Stimulated activated CD4-positive, alpha-beta T cell treated with anti-CD3 and anti-CD28 coated beads, Interleukin-4, amount 100 ng/mL, for 4 hours (primary cell): ENCODE data around the gene NUDC.
"Not testable (repeated sequence)": the region's sequence is repeated elsewhere in the genome, so short reads cannot be mapped to it uniquely, and the experiment has no call there.

Source experiments
- DNase-seq, 2 experiments: peaks; one replicate each; pipeline ENCODE4 v3.0.0-alpha.2; 2020

The NUDC gene

DNA sequence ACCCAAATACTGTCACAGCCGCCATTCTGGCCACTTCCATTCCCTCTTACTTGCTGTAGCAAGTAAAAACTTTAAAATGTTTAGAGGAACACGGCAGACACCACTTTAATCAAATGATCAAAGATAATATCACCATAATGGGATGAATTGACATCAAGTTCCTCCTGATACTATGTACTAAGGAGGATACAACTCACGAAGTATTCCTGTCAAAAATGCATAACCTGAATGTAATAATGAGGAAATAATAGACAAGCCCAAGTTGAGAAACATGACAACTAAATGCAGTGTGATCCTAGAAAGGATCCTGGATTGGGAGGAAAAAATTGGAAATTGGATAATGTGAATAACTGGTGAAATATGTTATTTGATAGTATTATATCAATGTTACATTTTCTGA is 34.8 kb downstream of the NUDC start:
- DNase-seq: no peak

DNA sequence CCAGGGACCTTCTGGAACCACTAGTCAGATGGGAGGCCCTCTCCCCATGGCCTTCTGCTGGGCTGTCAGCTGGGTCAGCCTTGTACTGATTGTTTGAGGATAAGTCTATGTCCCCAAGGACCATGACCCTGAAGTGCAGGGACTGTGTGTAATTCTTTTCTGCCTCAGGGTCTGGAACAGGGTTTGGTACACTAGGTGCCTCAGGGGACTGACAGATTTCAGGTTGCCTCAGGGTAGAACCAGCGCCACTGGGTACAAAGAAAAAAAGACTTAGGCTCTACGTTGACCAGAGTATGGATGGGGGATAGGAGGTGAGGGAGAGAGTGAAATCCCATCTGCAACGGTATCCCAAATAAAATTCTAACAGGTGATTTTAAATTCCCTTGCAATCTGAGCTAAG is 35.8 kb downstream of the NUDC start:
- no peak for DNase-seq

DNA sequence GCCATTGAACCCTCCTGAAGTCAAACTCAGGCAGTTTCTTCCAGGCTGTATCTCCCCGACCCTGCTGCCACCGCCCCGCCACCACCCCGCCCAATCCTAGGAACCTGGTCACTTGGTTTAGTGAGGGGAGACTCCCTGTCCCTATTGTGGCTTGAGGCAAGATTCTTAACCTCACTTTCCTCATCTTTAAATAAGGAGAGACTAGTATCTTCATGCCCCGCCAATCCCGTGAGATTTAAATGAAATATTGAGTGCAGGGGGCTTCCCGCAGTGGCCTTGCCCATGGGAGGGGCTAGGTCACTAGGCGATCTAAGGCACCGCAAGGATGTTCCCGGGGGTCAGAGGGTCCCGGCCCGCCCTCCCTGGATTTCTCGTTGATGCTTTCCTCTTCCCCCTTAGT is 37.7 kb downstream of the NUDC start:
- DNase-seq: no peak

DNA sequence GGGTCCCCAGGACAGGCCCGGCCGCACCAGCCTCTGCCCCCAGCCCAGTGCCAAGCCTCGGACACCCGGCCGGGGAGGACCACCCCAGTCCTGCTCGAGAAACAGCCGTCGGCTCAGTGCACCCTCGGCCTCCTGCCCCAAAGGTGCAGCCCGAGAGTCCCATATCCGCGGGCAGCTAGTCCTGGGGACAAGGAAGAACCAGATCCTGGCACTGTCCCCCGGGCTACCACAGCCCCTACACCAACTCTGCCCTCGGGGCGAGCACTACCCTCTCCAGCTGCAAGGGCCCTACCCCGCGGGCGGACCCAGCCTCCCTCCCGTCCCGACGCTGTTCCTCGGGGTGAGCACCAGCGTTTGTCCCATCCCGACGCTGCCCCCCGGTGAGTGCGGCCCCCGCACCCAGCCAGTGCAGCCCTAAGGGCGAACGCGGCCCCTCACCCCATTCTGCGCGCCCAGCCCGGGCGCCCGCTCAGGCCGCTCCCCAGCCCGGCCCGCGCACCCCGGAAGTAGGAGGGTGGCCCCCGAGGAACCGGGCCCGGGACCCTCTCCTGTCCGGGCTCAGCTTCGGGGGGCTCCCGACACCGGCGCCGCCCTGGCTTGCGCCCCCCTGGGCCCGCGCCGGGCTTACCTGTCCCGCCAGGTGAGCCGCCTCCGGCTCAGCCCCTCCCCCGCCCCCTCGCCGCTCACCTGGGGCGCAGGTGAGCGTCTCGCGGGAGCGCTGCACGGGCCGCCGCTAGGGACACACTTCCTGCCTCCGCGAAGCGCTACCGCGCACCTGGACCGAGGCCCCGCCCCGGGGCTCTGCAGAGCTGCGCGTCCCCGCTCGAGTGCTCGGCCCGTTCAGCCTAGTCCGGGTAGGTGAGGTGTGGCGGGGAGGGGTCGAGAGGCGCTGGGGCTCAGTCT is 38.4 kb downstream of the NUDC start, which contains the start of gene KDF1:
Gene KDF1 (minus strand): TSS at position 747 of the 903 bp plus-strand sequence. CDS start 8,088 bp downstream, outside the sequence.
- DNase-seq: peak; percentile 28 to 45

DNA sequence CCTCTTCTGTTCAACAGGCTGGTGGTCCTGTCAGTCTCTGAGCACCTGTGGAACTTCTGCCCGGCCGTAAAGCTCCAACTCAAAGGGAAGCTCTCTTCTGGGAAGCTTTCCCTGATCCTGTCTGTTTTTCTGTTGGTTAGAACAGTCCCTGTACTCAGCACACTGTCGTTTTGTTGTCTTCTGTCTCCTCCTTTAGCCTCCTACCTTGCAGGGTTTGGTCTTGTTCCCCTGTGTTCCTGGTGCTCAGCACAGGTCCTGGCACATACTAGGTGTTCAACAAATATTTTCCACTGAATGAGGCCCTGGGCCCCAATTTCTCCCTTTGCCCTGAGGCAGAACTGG is 39.1 kb downstream of the NUDC start:
- DNase-seq: no peak

DNA sequence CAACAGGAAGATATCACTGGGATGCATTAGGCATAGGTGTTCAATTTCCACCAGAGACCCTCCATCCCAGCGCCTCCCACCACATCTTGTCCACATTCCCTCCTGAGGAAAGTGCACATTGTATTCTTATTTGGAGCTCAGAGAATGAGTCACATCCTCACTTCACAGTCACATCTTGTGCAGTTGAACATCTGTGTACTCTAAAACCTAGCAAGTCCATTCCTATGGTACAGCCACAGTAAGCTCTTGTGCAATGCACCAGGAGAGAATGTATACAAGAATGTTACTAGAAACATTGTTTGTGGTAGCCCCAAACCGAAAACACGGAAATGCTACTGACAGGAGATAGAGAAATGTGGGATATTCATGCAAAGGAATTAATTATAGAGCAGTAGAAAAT is 40.3 kb downstream of the NUDC start:
- no peak for DNase-seq

DNA sequence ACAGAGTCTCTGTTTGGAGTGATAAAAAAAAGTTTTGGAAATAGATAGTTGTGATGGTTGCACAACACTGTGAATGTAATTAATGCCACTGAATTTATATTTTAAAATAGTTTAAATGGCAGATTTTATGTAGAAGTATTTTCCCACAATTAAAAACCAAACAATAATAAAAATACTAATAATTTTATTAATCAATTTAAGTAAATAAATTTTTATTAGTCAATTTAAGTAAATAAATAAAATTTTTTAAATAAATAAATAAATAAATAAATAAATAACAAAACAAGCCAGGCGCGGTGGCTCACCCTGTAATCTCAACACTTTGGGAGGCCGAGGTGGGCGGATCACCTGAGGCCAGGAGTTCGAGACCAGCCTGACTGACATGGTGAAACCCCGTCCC is 43.7 kb downstream of the NUDC start:
- no peak for DNase-seq

DNA sequence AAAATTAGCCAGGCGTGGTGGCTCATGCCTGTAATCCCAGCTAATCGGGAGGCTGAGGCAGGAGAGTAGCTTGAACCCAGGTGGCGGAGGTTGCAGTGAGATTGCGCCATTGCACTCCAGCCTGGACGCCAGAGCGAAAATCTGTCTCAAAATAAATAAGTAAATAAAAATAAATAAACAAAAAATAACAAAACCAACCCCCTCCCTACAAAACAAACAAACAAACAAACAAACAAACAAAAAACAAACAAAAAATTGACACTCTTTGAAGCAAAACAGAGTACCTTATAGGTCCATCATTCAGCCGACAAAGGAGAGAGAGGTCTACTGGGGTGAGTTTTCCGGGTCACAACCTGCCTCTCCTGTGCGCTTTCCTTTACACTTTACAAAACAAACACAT is 44.1 kb downstream of the NUDC start:
- no peak for DNase-seq

DNA sequence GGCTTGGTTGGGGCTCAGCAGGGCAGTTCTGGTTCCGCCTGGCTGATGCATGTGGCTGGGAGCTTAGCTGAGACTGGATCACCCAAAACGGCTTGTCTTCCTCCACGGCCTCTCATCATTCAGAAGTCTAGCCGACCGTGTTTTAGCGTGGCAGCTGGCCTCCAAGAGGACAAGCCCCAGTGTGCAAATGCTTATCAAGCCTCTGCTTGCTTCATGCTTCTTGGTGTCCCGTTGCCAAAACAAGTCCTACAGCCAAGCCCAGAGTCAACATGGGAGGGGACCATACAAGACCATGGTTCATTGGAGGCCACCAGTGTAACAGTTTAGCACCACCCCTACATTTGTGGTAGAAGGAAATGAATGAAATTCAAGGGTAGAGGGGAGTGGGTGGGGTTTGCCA is 49.3 kb downstream of the NUDC start:
- no peak for DNase-seq

DNA sequence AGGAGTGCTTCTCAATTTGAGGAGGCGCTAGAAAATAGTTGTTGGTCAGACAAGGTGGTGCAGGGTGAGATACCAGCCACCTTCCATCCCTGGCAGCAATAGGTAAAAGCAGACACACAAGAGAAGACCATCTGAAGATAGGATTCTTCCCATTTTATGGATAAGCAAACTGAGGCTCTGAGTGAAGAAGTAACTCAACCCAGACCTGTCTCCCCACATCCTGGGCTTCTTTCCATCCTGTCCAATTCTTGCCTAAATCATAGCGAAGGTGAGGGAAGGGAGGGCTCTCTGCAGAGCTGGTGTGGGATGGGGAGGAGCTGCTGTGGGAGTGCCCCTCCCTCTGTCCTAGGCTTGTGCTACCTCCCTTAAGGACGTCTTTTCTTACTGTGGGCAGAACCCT is 50.0 kb downstream of the NUDC start:
- DNase-seq: no peak

DNA sequence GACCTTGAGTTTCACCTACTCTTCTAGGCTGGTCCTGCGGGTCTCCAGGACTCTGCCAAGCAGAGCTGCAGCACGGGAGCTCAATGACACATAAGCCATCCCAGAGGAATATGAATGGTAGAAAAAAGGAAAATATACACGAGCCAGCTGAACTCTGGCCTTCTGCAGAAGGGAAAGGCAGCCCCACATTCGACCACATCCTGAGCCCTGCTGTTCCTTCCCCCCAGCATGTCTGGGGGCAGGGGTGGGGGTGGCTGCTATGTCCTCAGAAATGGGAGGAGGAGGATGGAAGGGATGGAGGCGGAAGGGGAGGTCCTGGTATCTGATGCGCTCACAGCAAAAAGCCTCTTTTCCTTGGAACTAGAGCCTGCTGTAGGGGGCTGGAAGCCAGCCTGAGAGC is 50.8 kb downstream of the NUDC start:
- no peak for DNase-seq

DNA sequence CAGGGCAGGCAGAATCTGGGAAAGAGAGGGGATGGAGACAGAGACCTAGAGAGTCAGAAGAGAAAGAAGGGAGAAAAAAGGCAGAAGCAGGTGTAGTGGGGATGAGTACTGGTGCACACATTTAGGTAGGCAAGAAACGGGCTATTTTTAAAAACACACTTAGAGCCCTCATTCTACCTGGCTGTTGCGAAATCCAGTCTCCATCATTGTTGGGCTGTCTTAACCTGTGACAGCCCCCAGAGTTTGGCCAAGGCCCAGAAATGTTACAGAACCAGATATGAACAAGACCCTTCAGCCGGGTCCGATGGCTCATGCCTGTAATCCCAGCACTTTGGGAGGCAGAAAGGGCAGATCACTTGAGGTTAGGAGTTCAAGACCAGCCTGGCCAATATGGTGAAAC is 51.3 kb downstream of the NUDC start:
- no peak for DNase-seq

DNA sequence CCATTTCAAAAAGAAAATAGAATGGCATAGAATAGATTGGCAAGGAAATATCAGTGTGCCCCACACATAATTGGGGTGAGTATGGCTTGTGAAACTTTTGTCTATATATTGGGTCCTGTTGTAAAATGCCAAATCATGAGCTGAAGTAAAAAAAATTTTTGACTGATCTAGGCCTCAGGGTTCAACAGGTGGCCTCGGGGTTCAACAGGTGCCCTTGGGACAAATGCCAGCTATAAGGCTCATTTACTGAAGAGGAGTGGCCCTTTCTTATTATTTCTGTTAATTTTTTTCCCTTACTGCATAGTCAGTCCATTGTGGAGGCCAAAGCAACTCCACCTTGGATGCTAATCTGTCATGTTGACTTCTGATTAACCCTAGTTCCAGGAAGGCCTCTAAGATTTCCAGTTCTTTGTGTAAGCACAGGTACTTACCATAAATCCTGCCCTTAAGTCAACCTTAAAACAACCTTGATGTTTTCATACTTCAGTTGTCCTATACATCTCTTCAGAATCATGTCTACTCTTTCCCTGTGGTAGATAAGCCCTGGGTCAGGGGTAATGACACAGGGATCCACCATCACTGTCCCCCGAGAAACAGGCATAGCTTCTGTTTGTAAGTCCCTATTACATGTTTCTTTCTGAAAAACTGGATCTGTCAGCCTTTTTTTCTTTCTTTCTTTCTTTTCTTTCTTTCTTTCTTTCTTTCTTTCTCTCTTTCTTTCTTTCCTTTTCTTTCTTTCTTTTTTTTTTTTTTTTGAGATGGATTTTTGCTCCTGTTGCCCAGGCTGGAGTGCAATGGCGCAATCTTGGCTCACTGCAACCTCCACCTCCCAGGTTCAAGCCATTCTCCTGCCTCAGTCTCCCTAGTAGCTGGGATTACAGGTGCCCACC is 55.3 kb downstream of the NUDC start:
- DNase-seq: no peak

DNA sequence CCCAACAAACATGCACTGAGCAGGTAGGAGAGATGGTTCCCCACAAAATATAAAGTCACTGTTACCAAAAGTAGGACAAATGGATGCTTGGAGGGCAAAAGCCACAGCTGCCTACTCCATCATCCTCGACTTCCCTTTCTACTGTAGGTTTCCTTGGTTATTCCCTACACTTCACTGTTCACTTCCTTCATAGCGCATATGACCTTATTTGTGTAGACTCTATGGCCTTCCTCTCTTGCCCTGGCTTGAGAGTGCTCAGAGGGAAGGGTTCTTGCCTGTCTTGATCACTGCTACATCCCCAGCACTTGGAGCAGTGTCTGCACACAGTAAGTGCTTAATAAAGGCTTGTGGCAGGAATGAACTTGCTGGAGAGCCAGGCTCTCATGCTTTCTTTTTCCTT is 57.4 kb downstream of the NUDC start:
- DNase-seq: no peak

DNA sequence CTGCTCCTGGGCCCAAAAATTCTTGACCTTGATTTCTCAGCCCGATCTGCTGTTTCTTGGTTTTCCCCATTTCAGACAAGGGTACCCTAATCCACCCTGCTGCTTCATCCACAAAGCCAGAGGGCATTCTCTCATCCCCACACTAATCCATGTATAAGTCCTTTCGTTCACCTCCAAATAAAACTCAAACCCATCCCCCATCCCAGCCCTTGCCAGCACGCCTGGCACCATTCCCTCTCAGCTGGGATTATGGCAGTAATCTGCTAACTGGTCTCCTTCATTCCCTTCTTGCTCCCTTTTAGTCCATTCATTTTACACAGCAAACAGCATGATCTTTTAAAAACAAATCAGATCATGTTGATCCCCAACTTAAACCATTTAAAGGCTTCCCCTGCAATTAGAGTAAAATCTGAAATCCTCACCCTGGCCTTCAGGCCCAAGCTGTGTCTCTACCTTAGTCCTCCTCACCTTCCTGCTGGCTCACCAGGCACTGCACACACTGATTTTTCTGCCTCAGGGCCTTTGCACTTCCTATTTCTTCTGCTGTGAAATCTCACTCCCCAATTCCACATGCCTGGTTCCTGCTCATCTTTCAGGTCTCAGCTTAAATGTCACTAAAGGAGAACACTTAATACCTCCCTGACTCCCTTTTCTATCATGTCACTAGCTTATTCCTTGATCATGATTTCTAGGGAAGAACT is 59.8 kb downstream of the NUDC start:
- no peak for DNase-seq

DNA sequence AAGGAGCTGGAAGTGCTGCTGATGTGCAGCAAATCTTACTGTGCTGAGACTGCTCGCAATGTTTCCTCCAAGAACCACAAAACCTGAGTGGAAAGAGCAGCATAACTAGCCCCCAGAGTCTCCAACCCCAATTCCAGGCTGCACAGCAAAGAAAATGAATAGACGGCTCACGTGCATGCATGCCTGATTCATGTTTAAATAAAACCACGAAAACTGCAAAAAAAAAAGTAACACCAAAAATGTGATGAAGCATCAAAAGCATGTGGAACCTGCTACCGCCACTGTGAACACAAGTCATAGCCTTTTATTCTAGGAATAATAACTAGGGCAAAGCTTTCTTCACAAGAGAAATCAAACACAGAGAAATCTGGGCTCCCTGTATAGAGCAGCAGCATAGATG is 62.3 kb downstream of the NUDC start:
- DNase-seq: no peak

DNA sequence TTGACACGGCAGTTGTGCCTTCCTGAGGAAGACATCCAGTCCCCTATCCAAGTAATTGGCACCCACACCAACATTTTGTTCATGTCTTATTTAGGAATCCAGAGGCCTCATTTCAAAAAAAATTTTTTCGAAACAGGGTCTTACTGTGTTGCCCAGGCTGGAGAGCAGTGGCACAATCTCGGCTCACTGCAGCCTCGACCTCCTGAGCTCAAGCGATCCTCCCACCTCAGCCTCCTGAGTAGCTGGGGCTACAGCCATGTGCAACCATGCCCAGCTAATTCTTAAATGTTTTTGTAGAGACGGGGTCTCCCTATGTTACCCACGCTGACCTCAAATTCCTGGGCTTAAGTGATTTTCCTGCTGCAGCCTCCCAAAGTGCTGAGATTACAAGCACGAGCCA is 62.7 kb downstream of the NUDC start:
- DNase-seq: no peak

DNA sequence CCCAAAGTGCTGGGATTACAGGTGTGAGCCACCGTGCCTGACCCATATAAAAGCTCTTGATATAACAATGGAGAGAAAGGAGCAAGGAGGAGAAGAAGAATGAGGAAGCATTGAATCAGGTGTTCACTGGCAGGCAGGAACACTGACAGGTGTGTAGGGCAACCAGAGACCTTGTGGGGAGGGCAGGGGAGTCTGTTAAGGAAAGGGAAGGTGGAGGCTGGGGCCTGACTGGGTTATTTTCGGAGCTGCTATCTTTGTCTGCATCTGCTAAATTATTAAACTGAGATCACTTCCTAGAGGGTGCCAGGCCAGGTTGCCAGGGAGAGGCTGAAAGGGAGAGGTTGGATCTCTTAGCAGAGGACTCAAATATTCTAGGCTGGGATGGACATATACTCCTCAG is 65.1 kb downstream of the NUDC start:
- no peak for DNase-seq

DNA sequence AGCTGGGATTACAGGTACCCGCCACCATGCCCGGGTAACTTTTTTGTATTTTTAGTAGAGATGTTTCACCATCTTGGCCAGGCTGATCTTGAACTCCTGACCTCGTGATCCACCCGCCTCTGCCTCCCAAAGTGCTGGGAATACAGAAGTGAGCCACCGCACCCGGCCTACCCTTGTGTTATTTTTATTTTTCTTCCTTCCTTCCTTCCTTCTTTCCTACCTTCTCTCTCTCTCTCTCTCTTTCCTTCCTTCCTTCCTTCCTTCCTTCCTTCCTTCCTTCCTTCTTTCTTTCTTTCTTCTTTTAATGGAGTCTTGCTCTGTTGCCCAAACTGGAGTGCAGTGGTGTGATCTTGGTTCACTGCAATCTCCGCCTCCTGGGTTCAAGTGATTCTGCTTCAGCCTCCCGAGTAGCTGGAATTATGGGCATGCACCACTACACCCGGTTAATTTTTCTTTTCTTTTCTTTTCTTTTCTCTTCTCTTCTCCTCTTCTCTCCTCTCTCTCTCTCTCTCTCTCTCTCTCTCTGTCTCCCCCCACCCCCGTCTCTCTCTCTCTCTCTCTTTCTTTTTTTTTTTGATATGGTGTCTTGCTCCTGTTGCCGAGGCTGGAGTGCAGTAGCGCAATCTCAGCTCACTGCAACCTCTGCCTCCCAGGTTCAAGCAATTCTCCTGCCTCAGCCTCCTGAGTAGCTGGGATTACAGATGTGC is 68.0 kb downstream of the NUDC start:
- DNase-seq: not testable (repeated sequence)

DNA sequence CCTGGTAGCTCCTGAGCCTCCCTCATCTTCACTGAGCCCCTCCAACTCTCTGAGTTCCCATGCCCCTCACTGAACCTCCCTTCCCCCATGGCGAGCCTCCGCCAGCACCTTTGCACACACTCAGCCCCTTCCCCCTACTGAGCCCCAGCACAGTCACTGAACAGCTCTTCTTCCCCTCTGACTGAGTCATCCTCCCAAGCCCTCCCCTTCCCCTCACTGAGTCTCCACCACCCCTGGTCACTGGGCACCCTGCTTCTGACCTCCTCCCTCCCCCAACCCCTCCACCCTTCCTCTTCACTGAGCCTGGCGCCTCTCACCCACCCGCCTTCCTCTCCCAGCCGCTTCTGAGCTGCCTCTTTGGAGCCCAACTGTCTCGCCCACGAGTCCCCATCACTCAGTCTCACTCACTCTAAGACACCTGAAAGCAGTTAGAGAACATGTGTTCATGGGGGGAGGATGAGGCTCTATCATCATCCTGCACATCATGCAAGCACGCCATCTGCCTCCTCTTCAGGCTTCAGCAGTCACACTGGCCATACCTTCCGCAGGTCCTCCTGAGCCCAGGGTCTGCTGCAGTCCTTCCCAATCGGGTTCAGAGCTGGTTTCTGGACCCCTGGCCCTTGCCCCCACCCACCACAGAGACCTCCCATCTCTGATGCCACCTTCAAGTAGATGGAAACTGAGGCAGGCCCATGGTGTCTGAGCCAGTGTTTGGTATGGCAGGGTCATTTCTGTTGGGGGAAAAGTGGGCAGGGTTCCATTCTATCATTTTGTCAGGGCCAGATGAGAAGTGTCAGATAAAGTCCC is 70.0 kb downstream of the NUDC start:
- DNase-seq: peak in 1 of 2 experiments; percentile 34

DNA sequence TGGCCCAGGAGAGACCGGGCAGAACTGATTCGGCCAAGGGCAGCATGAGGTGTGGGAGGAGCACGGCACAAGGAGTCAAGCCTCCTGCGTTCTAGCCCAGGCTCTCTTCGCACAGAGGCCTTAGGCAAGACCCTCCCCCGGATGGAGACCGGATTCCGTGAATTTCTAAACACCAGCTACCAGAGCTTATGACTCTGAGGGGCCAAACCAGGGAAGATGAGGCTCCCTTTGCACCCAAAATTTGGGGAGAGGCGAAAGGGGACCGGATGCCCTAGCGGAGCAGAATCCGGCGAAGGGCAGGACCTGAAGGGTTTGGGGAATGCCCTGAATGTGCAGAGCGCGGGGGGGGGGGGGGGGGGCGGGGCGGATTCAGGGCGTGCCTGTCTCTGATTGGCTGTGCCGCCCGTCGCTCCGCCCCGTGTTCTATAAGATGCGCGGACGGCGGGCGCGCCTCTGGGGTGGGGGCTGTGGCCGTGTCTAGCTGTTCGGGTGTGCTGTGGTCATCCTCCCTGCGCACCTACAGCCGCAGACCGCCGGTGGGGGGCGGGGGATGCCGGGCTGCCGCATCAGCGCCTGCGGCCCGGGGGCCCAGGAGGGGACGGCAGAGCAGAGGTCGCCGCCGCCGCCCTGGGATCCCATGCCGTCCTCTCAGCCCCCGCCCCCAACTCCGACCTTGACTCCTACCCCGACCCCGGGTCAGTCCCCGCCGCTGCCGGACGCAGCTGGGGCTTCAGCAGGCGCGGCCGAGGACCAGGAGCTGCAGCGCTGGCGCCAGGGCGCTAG is 71.9 kb downstream of the NUDC start, which contains the start of gene TRNP1:
Gene TRNP1 (plus strand): TSS at position 456 of the 783 bp plus-strand sequence. CDS start 95 bp downstream, at position 551.
- DNase-seq: peak; percentile 65 to 74
